Measurements from ENCODE around the gene ARL14. TPM values are rescaled to one million over a fixed set of nuclear protein-coding genes. Genes with fewer than 3 reads are reported as not detected.
A peak's percentile ranks its signal among the peaks of the same experiment; 100 is the strongest.

Gene ARL14
- total RNA-seq, 1 donor = not detected

DNA sequence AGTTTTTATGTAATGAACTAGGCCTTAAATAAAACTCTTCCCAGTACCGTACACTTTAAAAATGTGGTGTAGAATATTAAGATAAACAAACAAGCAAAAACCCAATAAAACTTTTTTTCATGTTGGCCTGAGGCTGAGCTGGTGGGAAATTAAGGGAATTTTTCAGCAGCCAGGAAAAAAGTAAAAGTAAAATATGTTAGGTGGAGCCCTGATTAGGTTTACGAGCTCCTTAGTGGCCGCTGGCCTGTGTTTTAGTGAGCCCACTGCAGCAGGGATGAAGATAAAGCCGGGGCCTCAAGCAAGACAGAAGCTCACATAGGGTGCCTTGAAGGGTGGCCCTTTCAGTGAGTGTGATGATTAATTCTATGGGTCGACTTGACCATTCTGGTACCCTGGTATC is 16.1 kb upstream of the ARL14 start:
- Histone ChIP-seq H3K36me3 (ENCODE audit: insufficient read depth, low read length) (no peaks in the 10 kb centered on the region), H3K79me2 (ENCODE audit: insufficient read depth, low read length) (no peaks in the 10 kb centered on the region), H3K4me3 (ENCODE audit: insufficient read depth, low read length) (no peak overlapping the region), H4K20me1 (ENCODE audit: insufficient read depth, low read length) (no peaks in the 10 kb centered on the region), H3K27ac (ENCODE audit: low read depth, low read length) (no peak overlapping the region), H3K27me3 (ENCODE audit: insufficient read depth, low read length) (no peaks in the 10 kb centered on the region), H2AFZ (ENCODE audit: low read length) (no peak overlapping the region), H3K4me1 (ENCODE audit: insufficient read depth, low read length) (peaks cover 4% of the 10 kb centered on the region), H3K9me3 (ENCODE audit: low read depth, low read length) (no peaks in the 10 kb centered on the region), H3K4me2 (ENCODE audit: insufficient read depth, low read length) (no peak overlapping the region)
- DNase-seq (ENCODE audit: insufficient read length, low spot score, missing footprints) = no peak
- TF ChIP-seq, protein P1, sequence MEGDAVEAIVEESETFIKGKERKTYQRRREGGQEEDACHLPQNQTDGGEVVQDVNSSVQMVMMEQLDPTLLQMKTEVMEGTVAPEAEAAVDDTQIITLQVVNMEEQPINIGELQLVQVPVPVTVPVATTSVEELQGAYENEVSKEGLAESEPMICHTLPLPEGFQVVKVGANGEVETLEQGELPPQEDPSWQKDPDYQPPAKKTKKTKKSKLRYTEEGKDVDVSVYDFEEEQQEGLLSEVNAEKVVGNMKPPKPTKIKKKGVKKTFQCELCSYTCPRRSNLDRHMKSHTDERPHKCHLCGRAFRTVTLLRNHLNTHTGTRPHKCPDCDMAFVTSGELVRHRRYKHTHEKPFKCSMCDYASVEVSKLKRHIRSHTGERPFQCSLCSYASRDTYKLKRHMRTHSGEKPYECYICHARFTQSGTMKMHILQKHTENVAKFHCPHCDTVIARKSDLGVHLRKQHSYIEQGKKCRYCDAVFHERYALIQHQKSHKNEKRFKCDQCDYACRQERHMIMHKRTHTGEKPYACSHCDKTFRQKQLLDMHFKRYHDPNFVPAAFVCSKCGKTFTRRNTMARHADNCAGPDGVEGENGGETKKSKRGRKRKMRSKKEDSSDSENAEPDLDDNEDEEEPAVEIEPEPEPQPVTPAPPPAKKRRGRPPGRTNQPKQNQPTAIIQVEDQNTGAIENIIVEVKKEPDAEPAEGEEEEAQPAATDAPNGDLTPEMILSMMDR (IDR thresholded peaks at IDR 0.05; ENCODE audit: extremely low read depth, low read depth, low read length) = no peak

DNA sequence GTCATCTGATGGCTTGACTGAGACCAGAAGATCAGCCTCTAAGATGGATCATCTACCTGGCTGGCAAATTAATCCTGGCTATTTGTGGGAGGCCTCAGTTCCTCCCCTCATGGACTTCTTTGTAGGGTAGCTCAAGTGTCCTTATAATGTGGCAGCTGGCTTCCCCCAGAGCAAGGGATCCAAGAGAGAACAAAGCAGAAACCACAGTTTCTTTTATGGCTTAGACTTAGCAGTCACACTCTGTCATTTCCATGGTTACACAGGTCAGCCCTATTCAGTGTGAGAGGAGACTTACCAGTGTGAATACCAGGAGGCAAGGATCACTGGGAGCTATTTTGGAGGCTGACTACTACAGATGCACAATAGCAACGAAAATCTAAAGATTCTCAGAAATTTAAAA is 15.3 kb upstream of the ARL14 start:
- no peak overlapping the region for H2AFZ ChIP-seq (ENCODE audit: low read length)
- TF ChIP-seq, protein P1 (IDR thresholded peaks at IDR 0.05; ENCODE audit: extremely low read depth, low read depth, low read length) = no peak

DNA sequence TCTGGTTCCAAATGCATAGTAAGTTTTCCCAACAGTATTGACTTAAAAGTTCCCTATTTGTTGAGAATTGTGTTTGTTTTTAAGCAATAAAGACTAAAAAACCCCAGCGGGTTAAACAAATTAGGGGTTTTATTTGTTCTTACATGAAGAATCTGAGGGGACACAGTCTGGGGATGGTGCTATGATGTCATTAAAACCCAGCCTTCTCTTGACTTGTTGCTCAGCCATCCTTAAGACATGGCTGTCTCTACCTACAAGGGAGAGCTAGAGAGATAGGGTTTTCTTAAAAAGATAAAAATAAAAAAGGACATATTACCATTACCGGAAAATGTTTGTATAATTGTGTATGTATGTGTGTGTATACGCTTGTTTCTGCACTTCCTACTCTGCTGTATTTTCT is 11.7 kb upstream of the ARL14 start:
- Histone ChIP-seq H3K4me2 (ENCODE audit: insufficient read depth, low read length) (no peak overlapping the region), H3K27me3 (ENCODE audit: insufficient read depth, low read length) (no peaks in the 10 kb centered on the region), H3K4me3 (ENCODE audit: insufficient read depth, low read length) (no peak overlapping the region), H4K20me1 (ENCODE audit: insufficient read depth, low read length) (no peaks in the 10 kb centered on the region), H3K9me3 (ENCODE audit: low read depth, low read length) (no peaks in the 10 kb centered on the region), H3K79me2 (ENCODE audit: insufficient read depth, low read length) (no peaks in the 10 kb centered on the region), H3K4me1 (ENCODE audit: insufficient read depth, low read length) (peaks cover 23% of the 10 kb centered on the region), H2AFZ (ENCODE audit: low read length) (no peak overlapping the region), H3K27ac (ENCODE audit: low read depth, low read length) (no peak overlapping the region), H3K36me3 (ENCODE audit: insufficient read depth, low read length) (no peaks in the 10 kb centered on the region)
- DNase-seq (ENCODE audit: insufficient read length, low spot score, missing footprints) = no peak
- TF ChIP-seq, protein P1 (IDR thresholded peaks at IDR 0.05; ENCODE audit: extremely low read depth, low read depth, low read length) = no peak

More for the DNA sequence above, 15.3 kb upstream of the ARL14 start:
- H3K4me1 ChIP-seq (ENCODE audit: insufficient read depth, low read length) = peaks cover 11% of the 10 kb centered on the region
- no peak for DNase-seq (ENCODE audit: insufficient read length, low spot score, missing footprints)
- H3K9me3 ChIP-seq (ENCODE audit: low read depth, low read length) = no peaks in the 10 kb centered on the region
- no peaks in the 10 kb centered on the region for H3K36me3 ChIP-seq (ENCODE audit: insufficient read depth, low read length)
- H3K4me2 ChIP-seq (ENCODE audit: insufficient read depth, low read length) = no peak overlapping the region
- no peaks in the 10 kb centered on the region for H3K79me2 ChIP-seq (ENCODE audit: insufficient read depth, low read length)
- no peaks in the 10 kb centered on the region for H4K20me1 ChIP-seq (ENCODE audit: insufficient read depth, low read length)
- H3K27me3 ChIP-seq (ENCODE audit: insufficient read depth, low read length) = no peaks in the 10 kb centered on the region
- H3K4me3 ChIP-seq (ENCODE audit: insufficient read depth, low read length) = no peak overlapping the region
- H3K27ac ChIP-seq (ENCODE audit: low read depth, low read length) = no peak overlapping the region

DNA sequence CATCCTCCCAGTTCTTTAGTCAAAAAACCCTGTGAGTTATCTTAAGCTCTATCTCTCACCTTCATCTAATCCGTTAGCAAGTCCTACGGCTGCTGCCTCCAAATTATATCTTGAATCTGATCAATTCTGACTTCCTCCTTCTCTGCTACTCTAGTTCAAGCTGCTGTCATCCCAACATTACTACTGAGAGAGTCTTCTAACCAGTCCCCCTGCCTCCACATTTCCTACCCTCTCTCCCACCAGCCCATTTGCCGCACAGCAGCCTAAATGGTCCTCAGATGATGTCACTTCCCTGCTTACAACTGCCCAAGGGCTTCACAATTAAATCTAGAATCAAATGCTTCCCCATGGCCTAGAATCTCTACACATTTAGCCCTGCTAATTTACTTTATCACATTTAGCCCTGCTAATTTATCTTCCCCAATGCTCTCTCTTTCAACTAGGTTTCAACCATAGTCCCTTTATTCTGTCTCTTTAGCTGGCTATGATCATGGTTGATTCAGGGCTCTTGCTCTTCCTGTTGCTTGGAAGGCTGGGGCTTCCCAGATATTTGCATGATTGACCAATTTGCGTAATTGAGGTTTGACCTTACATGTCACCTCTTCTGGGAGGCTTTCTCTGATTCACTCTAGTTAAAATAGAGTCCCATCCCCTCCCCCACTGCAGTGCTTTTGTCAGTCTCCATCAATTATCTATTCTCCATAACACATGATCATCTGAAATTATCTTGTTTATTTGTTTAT is 11.0 kb upstream of the ARL14 start:
- Histone ChIP-seq H3K4me3 (ENCODE audit: insufficient read depth, low read length) (no peak overlapping the region), H3K79me2 (ENCODE audit: insufficient read depth, low read length) (no peaks in the 10 kb centered on the region), H3K4me2 (ENCODE audit: insufficient read depth, low read length) (peak overlapping the region; percentile 14), H2AFZ (ENCODE audit: low read length) (peak overlapping the region; percentile 47), H3K36me3 (ENCODE audit: insufficient read depth, low read length) (no peaks in the 10 kb centered on the region), H3K27ac (ENCODE audit: low read depth, low read length) (peak overlapping the region; percentile 36), H3K27me3 (ENCODE audit: insufficient read depth, low read length) (no peaks in the 10 kb centered on the region), H3K9me3 (ENCODE audit: low read depth, low read length) (no peaks in the 10 kb centered on the region), H4K20me1 (ENCODE audit: insufficient read depth, low read length) (no peaks in the 10 kb centered on the region), H3K4me1 (ENCODE audit: insufficient read depth, low read length) (peaks cover 23% of the 10 kb centered on the region)
- no peak for DNase-seq (ENCODE audit: insufficient read length, low spot score, missing footprints)
- TF ChIP-seq, protein P1 (IDR thresholded peaks at IDR 0.05; ENCODE audit: extremely low read depth, low read depth, low read length) = no peak

Measured in osteoblast (primary cell).